SU-DHL-6 (cell line): ENCODE measurements around the gene NPBWR2.

Experiments
- EZH2phosphoT487 ChIP-seq: fragments of 200-600 bp; sonication (generic), shearing (Covaris generic); conservative IDR thresholded peaks from 2 replicates; pipeline ENCODE4 v1.6.1; 2018; ENCODE audit warnings: mild to moderate bottlenecking, antibody characterized with exemption, low read length, moderate library complexity, mixed read lengths
- TF ChIP-seq, protein P1 (sequence below): fragments of 200-600 bp; sonication (generic); IDR thresholded peaks from one replicate; pipeline ENCODE4 v1.5.1; 2017; ENCODE audit warnings: antibody characterized with exemption, mild to moderate bottlenecking, low read length, moderate library complexity; ENCODE audit not compliant: insufficient read depth, poor library complexity, severe bottlenecking

DNA sequence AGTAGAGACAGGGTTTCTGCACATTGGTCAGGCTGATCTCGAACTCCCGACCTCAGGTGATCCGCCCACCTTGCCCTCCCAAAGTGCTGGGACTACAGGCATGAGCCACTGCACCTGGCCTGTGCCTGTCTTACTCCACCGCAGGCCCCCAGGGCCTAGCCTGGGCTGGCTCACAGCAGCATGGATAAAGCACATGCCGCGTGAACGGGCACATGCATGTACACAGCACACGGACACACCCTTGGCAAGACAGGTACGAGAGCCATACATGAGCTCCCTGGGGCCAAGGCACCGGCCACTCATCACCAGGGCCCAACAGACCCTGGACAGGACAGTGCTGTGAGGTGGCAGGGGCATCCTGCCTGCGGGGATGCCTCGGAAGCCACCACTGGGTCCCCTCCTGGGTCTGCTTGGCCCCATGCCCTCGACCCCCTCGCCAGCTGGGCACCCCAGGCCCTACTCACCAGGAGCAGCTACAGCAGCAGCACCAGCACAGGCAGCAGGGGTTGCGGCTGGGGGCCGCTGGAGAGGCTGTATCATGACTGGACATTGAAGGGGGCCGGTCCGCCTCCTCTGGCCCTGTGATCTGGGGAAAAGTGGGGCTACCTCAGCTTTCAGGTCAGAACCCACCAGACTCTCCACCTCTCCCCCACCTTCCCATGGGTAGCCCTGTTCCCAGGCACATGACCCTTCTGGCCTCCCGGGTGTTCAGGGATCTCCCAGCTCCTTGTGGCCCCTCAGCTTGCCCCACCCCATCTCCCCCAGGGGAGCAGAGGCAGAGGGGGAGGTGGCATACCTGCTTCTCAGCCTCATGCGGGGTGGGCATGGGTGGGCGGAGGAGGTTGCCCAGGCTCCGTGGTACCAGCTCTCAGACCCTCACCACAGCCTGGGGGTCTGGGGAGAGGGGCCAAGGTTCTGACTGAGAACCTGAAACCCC lies 31.0 kb downstream of the NPBWR2 start:
- TF ChIP-seq, protein P1, sequence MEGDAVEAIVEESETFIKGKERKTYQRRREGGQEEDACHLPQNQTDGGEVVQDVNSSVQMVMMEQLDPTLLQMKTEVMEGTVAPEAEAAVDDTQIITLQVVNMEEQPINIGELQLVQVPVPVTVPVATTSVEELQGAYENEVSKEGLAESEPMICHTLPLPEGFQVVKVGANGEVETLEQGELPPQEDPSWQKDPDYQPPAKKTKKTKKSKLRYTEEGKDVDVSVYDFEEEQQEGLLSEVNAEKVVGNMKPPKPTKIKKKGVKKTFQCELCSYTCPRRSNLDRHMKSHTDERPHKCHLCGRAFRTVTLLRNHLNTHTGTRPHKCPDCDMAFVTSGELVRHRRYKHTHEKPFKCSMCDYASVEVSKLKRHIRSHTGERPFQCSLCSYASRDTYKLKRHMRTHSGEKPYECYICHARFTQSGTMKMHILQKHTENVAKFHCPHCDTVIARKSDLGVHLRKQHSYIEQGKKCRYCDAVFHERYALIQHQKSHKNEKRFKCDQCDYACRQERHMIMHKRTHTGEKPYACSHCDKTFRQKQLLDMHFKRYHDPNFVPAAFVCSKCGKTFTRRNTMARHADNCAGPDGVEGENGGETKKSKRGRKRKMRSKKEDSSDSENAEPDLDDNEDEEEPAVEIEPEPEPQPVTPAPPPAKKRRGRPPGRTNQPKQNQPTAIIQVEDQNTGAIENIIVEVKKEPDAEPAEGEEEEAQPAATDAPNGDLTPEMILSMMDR: no peak
- no peak for TF ChIP-seq EZH2phosphoT487
